GM12865 (cell line): Measurements from ENCODE around the gene RBM20.

Source experiments
- DNase-seq: peaks from one replicate; pipeline ENCODE4 v3.0.0; 2010; ENCODE audit warnings: low read depth
- H3K4me3 ChIP-seq: 2 replicates; pipeline ENCODE4 v1.5.1; 2011; ENCODE audit warnings: mild to moderate bottlenecking, low read depth, low read length, control low read depth
- CTCF ChIP-seq: IDR thresholded peaks from 2 replicates; pipeline ENCODE4 v1.5.1; 2011; ENCODE audit warnings: low read length, control low read depth, low read depth, inconsistent platforms; ENCODE audit not compliant: insufficient read depth; ENCODE audit errors: missing control alignments

RBM20 gene

GRCh38 chr10:110857265-110858171 lies 213.4 kb downstream of the RBM20 start:
- DNase-seq = peak; percentile 82
- no peak for TF ChIP-seq CTCF
- H3K4me3 ChIP-seq = peak overlapping the region; percentile 10

GRCh38 chr10:110858297-110858934 lies 214.3 kb downstream of the RBM20 start:
- H3K4me3 ChIP-seq = peak overlapping the region; percentile 10
- TF ChIP-seq CTCF = no peak
- peak; percentile 22 for DNase-seq

- peak overlapping the region; percentile 51 for H3K4me3 ChIP-seq
- no peak for DNase-seq
- TF ChIP-seq CTCF = no peak
Measured at GRCh38 chr10:110859206-110859972, 215.3 kb downstream of the RBM20 start.

- peak; percentile 41 for DNase-seq
- H3K4me3 ChIP-seq = peak overlapping the region; percentile 51
- no peak for TF ChIP-seq CTCF
Measured at GRCh38 chr10:110859973-110860376, 215.8 kb downstream of the RBM20 start.

GRCh38 chr10:110860576-110861241 lies 216.6 kb downstream of the RBM20 start:
- H3K4me3 ChIP-seq = peak overlapping the region; percentile 51
- no peak for TF ChIP-seq CTCF
- DNase-seq = peak; percentile 93

- TF ChIP-seq CTCF = no peak
- no peak for DNase-seq
- H3K4me3 ChIP-seq = peak overlapping the region; percentile 51
Measured at GRCh38 chr10:110861476-110861875, 217.3 kb downstream of the RBM20 start.
